GM23248 (cell line): ENCODE results near the gene RBM34. TPM values are rescaled to one million over a fixed set of nuclear protein-coding genes. Genes with fewer than 3 reads are reported as not detected.

Experiments
- DNase-seq: peaks from one replicate; pipeline ENCODE4 v3.0.0-alpha.2; 2015
- H2AFZ ChIP-seq: fragments of 200-600 bp; sonication (generic); 2 replicates; pipeline ENCODE4 v1.6.1; 2016; ENCODE audit warnings: antibody characterized with exemption
- H3F3A ChIP-seq: fragments of 200-600 bp; sonication (generic); 2 replicates; pipeline ENCODE4 v1.6.1; 2016; ENCODE audit warnings: mild to moderate bottlenecking, antibody characterized with exemption, mixed run types; ENCODE audit not compliant: insufficient read depth
- H3K27ac ChIP-seq: fragments of 200-600 bp; sonication (generic); 2 replicates; pipeline ENCODE4 v1.5.1; 2016; ENCODE audit warnings: mild to moderate bottlenecking
- H3K27me3 ChIP-seq: fragments of 200-600 bp; sonication (generic); replicated peaks from 2 replicates; pipeline ENCODE4 v1.6.1; 2016; ENCODE audit warnings: mild to moderate bottlenecking; ENCODE audit not compliant: insufficient read depth
- H3K36me3 ChIP-seq: fragments of 200-600 bp; sonication (generic); 2 replicates; pipeline ENCODE4 v1.6.1; 2016; ENCODE audit warnings: low read depth, mild to moderate bottlenecking
- H3K4me1 ChIP-seq: fragments of 200-600 bp; sonication (generic); 2 replicates; pipeline ENCODE4 v1.6.1; 2016; ENCODE audit warnings: mild to moderate bottlenecking; ENCODE audit not compliant: insufficient read depth
- H3K4me2 ChIP-seq: fragments of 200-600 bp; sonication (generic); one replicate; pipeline ENCODE4 v1.6.1; 2016; ENCODE audit warnings: mild to moderate bottlenecking; ENCODE audit not compliant: unreplicated experiment
- H3K4me3 ChIP-seq: fragments of 200-600 bp; sonication (generic); 2 replicates; pipeline ENCODE4 v1.5.1; 2016; ENCODE audit warnings: mild to moderate bottlenecking
- H3K79me2 ChIP-seq: fragments of 200-600 bp; sonication (generic); 2 replicates; pipeline ENCODE4 v1.6.1; 2016; ENCODE audit warnings: mild to moderate bottlenecking; ENCODE audit not compliant: insufficient read depth
- H3K9ac ChIP-seq: fragments of 200-600 bp; sonication (generic); 2 replicates; pipeline ENCODE4 v1.6.1; 2016; ENCODE audit warnings: mild to moderate bottlenecking
- H3K9me2 ChIP-seq: fragments of 200-600 bp; sonication (generic); 2 replicates; pipeline ENCODE4 v1.6.1; 2016; ENCODE audit warnings: mixed run types, mild to moderate bottlenecking, moderate library complexity; ENCODE audit not compliant: insufficient read depth
- H3K9me3 ChIP-seq: fragments of 200-600 bp; sonication (generic); one replicate; pipeline ENCODE4 v1.6.1; 2017; ENCODE audit warnings: low read depth
- H4K20me1 ChIP-seq: fragments of 200-600 bp; sonication (generic); 2 replicates; pipeline ENCODE4 v1.6.0; 2016; ENCODE audit not compliant: insufficient read depth
- EZH2 ChIP-seq: fragments of 200-600 bp; sonication (generic); IDR thresholded peaks from 2 replicates; pipeline ENCODE4 v1.6.1; 2018; ENCODE audit warnings: antibody characterized with exemption, mild to moderate bottlenecking; ENCODE audit not compliant: insufficient read depth, poor library complexity, severe bottlenecking
- EZH2phosphoT487 ChIP-seq: fragments of 200-600 bp; sonication (generic); IDR thresholded peaks from 2 replicates; pipeline ENCODE4 v1.6.1; 2018; ENCODE audit warnings: antibody characterized with exemption, moderate library complexity, mild to moderate bottlenecking, low read depth; ENCODE audit not compliant: insufficient read depth
- WGBS, 2 experiments: methylation state at CpG; one replicate each; pipeline ENCODE4 v1.1.6; 2015 to 2017; ENCODE audit warnings: low lambda C conversion rate in 2 of 2, low coverage in 1 of 2; ENCODE audit errors: missing lambda C conversion rate in 2 of 2; 5-methylcytosine and 5-hydroxymethylcytosine counted together
- in situ Hi-C: fragments of 300-500 bp; cut with MboI; formaldehyde crosslinking; loops from 2 replicates; pipeline ENCODE4 v1.15.0; 2020
- polyA plus RNA-seq: library from polyadenylated mRNA; unstranded; fragments of >200 nt; fragmentation: Nextera tagmentation; extraction: Ambion mirVana; gene quantifications from 2 replicates; pipeline ENCODE4 v1.2.1, GENCODE V29; 2016
- total RNA-seq: library from RNA; depleted of rRNA; stranded (reverse); fragments of >200 nt; shearing (Covaris generic); gene quantifications from 2 replicates; pipeline ENCODE4 v1.2.3, GENCODE V29; 2014

The RBM34 gene
- total and polyA plus RNA-seq, 2 experiments from 2014 or later: 53.6 to 79.3 TPM

DNA sequence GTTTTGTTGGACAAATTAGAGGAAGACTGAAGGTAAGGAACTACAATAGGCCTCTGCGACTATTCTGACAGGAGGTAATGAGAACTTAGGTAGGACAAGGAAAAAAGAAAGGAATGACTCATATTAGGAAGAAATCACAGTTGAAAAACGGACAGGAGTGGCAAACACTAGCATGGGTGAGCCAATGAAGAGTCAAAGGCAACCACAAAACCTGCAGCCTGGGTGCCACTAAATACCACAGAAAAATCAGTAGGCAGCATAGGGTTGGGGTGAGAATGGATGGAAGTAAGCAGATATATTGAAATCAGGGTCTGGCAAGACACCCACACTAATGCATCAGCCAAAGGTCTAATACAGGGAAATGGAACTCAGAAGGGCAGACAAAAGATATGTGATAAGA lies 10.0 kb downstream of the RBM34 start:
- TF ChIP-seq EZH2phosphoT487: no peak
- no peak for TF ChIP-seq EZH2
- Histone ChIP-seq H3K9ac (no peak overlapping the region), H3K4me1 (no peaks in the 10 kb centered on the region), H3K27me3 (no peaks in the 10 kb centered on the region), H3K27ac (no peak overlapping the region), H4K20me1 (no peaks in the 10 kb centered on the region), H2AFZ (no peak overlapping the region), H3K9me3 (no peaks in the 10 kb centered on the region), H3K36me3 (peaks cover 59% of the 10 kb centered on the region), H3F3A (no peaks in the 10 kb centered on the region), H3K9me2 (no peaks in the 10 kb centered on the region), H3K4me3 (no peak overlapping the region), H3K79me2 (peaks cover 67% of the 10 kb centered on the region), H3K4me2 (no peak overlapping the region)
- WGBS, 2 experiments: 98 to 100% methylated on average over 2 of the region's 2 CpGs
- in situ Hi-C loops: no loop called here
- no peak for DNase-seq

DNA sequence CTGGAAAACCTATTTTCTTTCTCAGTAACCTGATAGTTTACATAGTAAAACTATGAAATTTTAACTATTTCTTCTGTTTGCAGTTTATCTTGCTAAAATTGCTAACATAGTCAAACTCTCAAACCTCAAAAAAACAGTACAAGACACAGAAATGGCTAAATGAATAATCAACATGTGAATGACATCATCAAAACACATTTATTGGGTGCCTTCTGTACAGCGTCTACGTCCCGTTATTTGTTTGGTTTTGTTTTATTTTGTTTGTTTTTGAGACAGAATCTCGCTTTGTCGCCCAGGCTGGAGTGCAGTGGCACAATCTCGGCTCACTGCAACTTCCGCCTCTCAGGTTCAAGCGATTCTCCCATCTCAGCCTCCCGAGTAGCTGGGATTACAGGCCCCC lies 11.2 kb downstream of the RBM34 start:
- WGBS, 2 experiments: 97% methylated on average over 9 of the region's 9 CpGs
- Histone ChIP-seq H3F3A (no peaks in the 10 kb centered on the region), H3K27ac (no peak overlapping the region), H2AFZ (no peak overlapping the region), H3K9ac (no peak overlapping the region), H3K9me2 (no peaks in the 10 kb centered on the region), H3K36me3 (peaks cover 63% of the 10 kb centered on the region), H3K27me3 (no peaks in the 10 kb centered on the region), H3K9me3 (no peaks in the 10 kb centered on the region), H3K4me3 (no peak overlapping the region), H3K4me2 (no peak overlapping the region), H3K79me2 (peaks cover 69% of the 10 kb centered on the region), H3K4me1 (no peaks in the 10 kb centered on the region), H4K20me1 (no peaks in the 10 kb centered on the region)
- in situ Hi-C loops: no loop called here
- no peak for DNase-seq
- TF ChIP-seq EZH2 (no peak), EZH2phosphoT487 (no peak)

DNA sequence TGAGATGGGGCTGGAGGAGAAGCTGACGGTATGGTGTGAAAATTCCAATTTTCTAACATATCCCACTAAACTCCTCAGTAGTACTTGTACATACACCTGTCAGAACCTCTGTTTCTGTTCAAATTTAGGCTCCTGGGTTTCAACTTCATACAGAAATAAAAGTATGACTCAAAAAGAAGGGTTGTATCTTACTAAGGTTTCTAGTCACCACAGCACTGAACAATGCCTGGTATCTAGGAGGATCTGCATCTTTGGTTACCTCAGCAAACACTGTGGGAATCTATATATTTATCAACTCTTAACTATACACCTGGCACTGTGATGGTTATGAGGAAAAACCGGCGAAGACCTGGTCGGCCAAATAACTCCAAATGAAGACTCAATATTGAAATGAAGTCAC lies 13.8 kb downstream of the RBM34 start:
- TF ChIP-seq EZH2 (no peak), EZH2phosphoT487 (no peak)

DNA sequence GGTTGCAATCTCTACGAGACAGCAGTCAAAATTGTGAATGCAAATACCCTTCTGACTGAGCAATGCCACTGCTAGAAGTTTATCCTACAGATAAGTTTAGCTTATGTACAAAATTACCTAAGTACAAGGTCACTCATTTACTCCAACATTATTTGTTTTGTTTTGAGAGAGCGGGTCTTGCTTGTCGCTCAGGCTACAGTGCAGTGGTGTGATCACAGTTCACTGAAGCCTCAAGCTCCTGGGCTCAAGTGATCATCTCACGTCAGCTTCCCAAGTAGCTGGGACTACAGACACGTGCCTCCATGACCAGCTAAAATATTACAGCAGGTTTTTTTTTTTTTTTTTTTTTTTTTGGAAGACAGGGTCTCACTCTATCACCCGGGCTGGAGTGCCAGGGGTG lies 15.4 kb downstream of the RBM34 start:
- Histone ChIP-seq H3F3A (no peaks in the 10 kb centered on the region), H4K20me1 (no peaks in the 10 kb centered on the region), H3K9me2 (no peaks in the 10 kb centered on the region), H3K4me1 (no peaks in the 10 kb centered on the region), H3K4me3 (no peak overlapping the region), H3K27ac (no peak overlapping the region), H3K27me3 (no peaks in the 10 kb centered on the region), H2AFZ (no peak overlapping the region), H3K36me3 (peaks cover 57% of the 10 kb centered on the region), H3K9ac (no peak overlapping the region), H3K4me2 (no peak overlapping the region), H3K9me3 (no peaks in the 10 kb centered on the region), H3K79me2 (peaks cover 78% of the 10 kb centered on the region)
- in situ Hi-C loops: no loop called here
- no peak for DNase-seq
- 92% methylated on average over 6 of the region's 6 CpGs for WGBS, 2 experiments
- TF ChIP-seq EZH2phosphoT487 (no peak), EZH2 (no peak)

More for the DNA sequence above, 13.8 kb downstream of the RBM34 start:
- DNase-seq: no peak
- H3K27ac ChIP-seq: no peak overlapping the region
- no peaks in the 10 kb centered on the region for H3K4me1 ChIP-seq
- H3K36me3 ChIP-seq: peaks cover 61% of the 10 kb centered on the region
- H3K9me2 ChIP-seq: no peaks in the 10 kb centered on the region
- H4K20me1 ChIP-seq: no peaks in the 10 kb centered on the region
- no peaks in the 10 kb centered on the region for H3K9me3 ChIP-seq
- peaks cover 77% of the 10 kb centered on the region for H3K79me2 ChIP-seq
- WGBS, 2 experiments: 89 to 90% methylated on average over 4 of the region's 4 CpGs
- no peak overlapping the region for H3K9ac ChIP-seq
- no peaks in the 10 kb centered on the region for H3F3A ChIP-seq
- no peak overlapping the region for H2AFZ ChIP-seq
- H3K4me2 ChIP-seq: no peak overlapping the region
- in situ Hi-C loops: no loop called here
- no peaks in the 10 kb centered on the region for H3K27me3 ChIP-seq
- H3K4me3 ChIP-seq: no peak overlapping the region

DNA sequence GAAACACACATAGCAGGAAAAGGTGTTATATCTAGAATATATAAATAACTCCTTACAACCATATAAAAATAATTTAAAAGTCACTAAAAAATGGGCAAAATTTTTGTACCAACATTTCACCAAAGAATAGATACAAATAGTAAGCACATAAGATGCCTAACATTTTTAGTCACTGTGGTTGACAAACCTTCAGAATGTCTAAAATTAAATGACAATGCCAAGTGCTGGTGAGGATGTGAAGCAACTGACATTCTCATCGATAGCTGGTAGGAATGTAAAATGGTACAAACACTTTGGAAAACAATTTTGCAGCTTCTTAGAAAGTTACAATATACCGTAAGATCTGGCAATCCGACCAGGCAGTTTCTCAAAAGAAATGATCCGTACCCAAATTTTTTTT lies 18.1 kb downstream of the RBM34 start:
- H3K36me3 ChIP-seq: peaks cover 49% of the 10 kb centered on the region
- in situ Hi-C loops: no loop called here
- H4K20me1 ChIP-seq: no peaks in the 10 kb centered on the region
- no peak overlapping the region for H2AFZ ChIP-seq
- WGBS, 2 experiments: 96 to 100% methylated on average over 4 of the region's 4 CpGs
- no peaks in the 10 kb centered on the region for H3K4me1 ChIP-seq
- H3K79me2 ChIP-seq: peaks cover 77% of the 10 kb centered on the region
- no peaks in the 10 kb centered on the region for H3F3A ChIP-seq
- TF ChIP-seq EZH2phosphoT487 (no peak), EZH2 (no peak)
- no peaks in the 10 kb centered on the region for H3K9me2 ChIP-seq
- H3K9me3 ChIP-seq: no peaks in the 10 kb centered on the region
- H3K27ac ChIP-seq: no peak overlapping the region
- H3K9ac ChIP-seq: no peak overlapping the region
- DNase-seq: no peak
- no peak overlapping the region for H3K4me3 ChIP-seq
- no peaks in the 10 kb centered on the region for H3K27me3 ChIP-seq
- H3K4me2 ChIP-seq: no peak overlapping the region
